GM18511 (cell line): ENCODE results near the gene NUTM2E.
"Not testable (repeated sequence)": the region's sequence is repeated elsewhere in the genome, so short reads cannot be mapped to it uniquely, and the experiment has no call there.

Source experiments
- ATAC-seq: cut with Tn5 transposase; IDR thresholded peaks from one replicate; pipeline ENCODE4 v1.9.1; 2021; ENCODE audit warnings: mild to moderate bottlenecking, moderate library complexity; ENCODE audit not compliant: unreplicated experiment

NUTM2E gene

GRCh38 chr10:79862803-79863202 lies 36.3 kb downstream of the NUTM2E start:
- not testable (repeated sequence) for ATAC-seq

GRCh38 chr10:79866903-79867551 lies 40.5 kb downstream of the NUTM2E start:
- ATAC-seq, result not testable (repeated sequence)

- not testable (repeated sequence) for ATAC-seq
These were observed 41.5 kb downstream of the NUTM2E start for GRCh38 chr10:79868023-79868422.

GRCh38 chr10:79869439-79870097 lies 43.0 kb downstream of the NUTM2E start:
- peak; percentile 72 for ATAC-seq

- not testable (repeated sequence) for ATAC-seq
These were observed 45.2 kb downstream of the NUTM2E start for GRCh38 chr10:79871729-79872128.
